ENCODE data around the gene C15orf62. TPM values are rescaled to one million over a fixed set of nuclear protein-coding genes. Genes with fewer than 3 reads are reported as not detected.

The C15orf62 gene
- total and polyA plus RNA-seq, 8 donors: 0.06 to 0.46 (median 0.16) TPM; not detected in 1

GRCh38 chr15:40796512-40796911 lies 26.7 kb downstream of the C15orf62 start:
- 93 to 98% methylated on average over 5 of the region's 5 CpGs for WGBS, 2 donors

GRCh38 chr15:40799523-40799922 lies 29.7 kb downstream of the C15orf62 start:
- 90 to 97% methylated on average over 3 of the region's 3 CpGs for WGBS, 2 donors
- no peaks in the 10 kb centered on the region for H3K36me3 ChIP-seq
- no peaks in the 10 kb centered on the region for H3K9me3 ChIP-seq
- ATAC-seq: no peak
- no peak overlapping the region for H3K4me3 ChIP-seq
- H3K4me1 ChIP-seq: peaks cover 0 to 3% (median under 1%) of the 10 kb centered on the region in 3 donors
- no peak overlapping the region for H3K27ac ChIP-seq
- no peak for FAIRE-seq
- no peak for DNase-seq
- intact Hi-C loops (cut with DNase I): no loop called here
- TF ChIP-seq, protein P1, sequence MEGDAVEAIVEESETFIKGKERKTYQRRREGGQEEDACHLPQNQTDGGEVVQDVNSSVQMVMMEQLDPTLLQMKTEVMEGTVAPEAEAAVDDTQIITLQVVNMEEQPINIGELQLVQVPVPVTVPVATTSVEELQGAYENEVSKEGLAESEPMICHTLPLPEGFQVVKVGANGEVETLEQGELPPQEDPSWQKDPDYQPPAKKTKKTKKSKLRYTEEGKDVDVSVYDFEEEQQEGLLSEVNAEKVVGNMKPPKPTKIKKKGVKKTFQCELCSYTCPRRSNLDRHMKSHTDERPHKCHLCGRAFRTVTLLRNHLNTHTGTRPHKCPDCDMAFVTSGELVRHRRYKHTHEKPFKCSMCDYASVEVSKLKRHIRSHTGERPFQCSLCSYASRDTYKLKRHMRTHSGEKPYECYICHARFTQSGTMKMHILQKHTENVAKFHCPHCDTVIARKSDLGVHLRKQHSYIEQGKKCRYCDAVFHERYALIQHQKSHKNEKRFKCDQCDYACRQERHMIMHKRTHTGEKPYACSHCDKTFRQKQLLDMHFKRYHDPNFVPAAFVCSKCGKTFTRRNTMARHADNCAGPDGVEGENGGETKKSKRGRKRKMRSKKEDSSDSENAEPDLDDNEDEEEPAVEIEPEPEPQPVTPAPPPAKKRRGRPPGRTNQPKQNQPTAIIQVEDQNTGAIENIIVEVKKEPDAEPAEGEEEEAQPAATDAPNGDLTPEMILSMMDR (IDR thresholded peaks at IDR 0.05): no peak
- no peaks in the 10 kb centered on the region for H3K27me3 ChIP-seq

More at GRCh38 chr15:40796512-40796911, 26.7 kb downstream of the C15orf62 start:
- DNase-seq (no peak), FAIRE-seq (no peak), ATAC-seq (no peak)
- Histone ChIP-seq H3K4me1 (peaks cover 4 to 14% (median 14%) of the 10 kb centered on the region in 3 donors), H3K27me3 (no peaks in the 10 kb centered on the region), H3K9me3 (no peaks in the 10 kb centered on the region), H3K4me3 (no peak overlapping the region), H3K36me3 (no peaks in the 10 kb centered on the region), H3K27ac (peak overlapping the region in 1 of 4 donors; percentile 10)
- intact Hi-C loops (cut with DNase I): no loop called here
- TF ChIP-seq, protein P1 (IDR thresholded peaks at IDR 0.05): no peak

DNA sequence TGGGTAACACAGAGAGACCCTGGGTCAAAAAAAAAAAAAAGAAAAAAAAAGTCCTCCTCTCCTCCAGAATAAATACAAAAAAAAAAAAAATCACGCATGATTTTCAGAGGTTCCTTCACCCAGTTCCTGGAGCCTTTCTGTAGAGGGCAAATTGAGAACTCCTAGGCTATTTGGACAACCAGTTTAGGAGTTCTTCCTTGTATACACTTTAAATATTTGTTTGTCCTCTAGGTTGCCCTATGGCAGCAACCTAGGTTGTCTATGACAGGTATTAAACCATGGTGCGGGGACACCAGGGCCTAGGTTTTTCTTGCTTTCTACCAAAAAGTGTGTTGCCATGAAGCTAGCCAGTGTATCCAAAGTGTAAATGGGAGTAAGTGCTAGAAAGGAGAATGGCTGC lies 33.3 kb downstream of the C15orf62 start:
- intact Hi-C loops (cut with DNase I): no loop called here
- ATAC-seq (no peak), DNase-seq (no peak), FAIRE-seq (no peak)
- no peaks in the 10 kb centered on the region for H3K36me3 ChIP-seq
- peaks cover 1 to 9% (median 3%) of the 10 kb centered on the region in 3 donors for H3K4me1 ChIP-seq
- 79 to 83% methylated on average over 2 of the region's 2 CpGs for WGBS, 2 donors
- TF ChIP-seq, protein P1 (IDR thresholded peaks at IDR 0.05): no peak
- no peak overlapping the region for H3K27ac ChIP-seq
- no peaks in the 10 kb centered on the region for H3K9me3 ChIP-seq
- H3K27me3 ChIP-seq: no peaks in the 10 kb centered on the region
- no peak overlapping the region for H3K4me3 ChIP-seq

DNA sequence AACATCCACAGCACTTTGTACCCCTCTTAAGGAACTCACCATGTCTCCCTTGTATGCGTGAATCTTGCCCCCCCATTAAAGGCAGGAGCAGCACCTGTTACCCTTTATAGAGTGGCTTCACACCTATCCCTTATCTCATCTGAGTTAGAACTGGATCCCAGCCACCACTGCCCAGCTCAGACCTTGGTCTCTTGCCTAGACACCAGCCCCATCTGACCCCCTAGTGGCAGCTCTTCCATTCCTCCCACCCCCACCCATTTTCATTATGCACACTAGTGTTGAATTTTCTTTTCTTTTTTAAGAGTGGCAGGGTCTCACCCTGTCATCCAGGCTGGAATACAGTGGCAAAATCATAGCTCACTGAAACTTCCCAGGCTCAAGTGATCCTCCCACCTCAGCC lies 33.9 kb downstream of the C15orf62 start:
- 30 to 45% methylated on average over 1 of the region's 1 CpG for WGBS, 2 donors

GRCh38 chr15:40806672-40807027 lies 36.9 kb downstream of the C15orf62 start:
- ATAC-seq (no peak), FAIRE-seq (no peak), DNase-seq (no peak)
- intact Hi-C loops (cut with DNase I): no loop called here
- no peaks in the 10 kb centered on the region for H3K36me3 ChIP-seq
- peaks cover 3 to 13% (median 7%) of the 10 kb centered on the region in 3 donors for H3K4me1 ChIP-seq
- no peaks in the 10 kb centered on the region for H3K9me3 ChIP-seq
- peak overlapping the region; percentile 82 to 93 (median 89) for H3K27ac ChIP-seq
- no peaks in the 10 kb centered on the region for H3K27me3 ChIP-seq
- WGBS, 2 donors: 0 to 1% methylated on average over 2 of the region's 2 CpGs
- H3K4me3 ChIP-seq: peak overlapping the region; percentile 91 to 96 (median 93)
- TF ChIP-seq, protein P1 (IDR thresholded peaks at IDR 0.05): no peak

More for the DNA sequence above, 33.9 kb downstream of the C15orf62 start:
- TF ChIP-seq, protein P1 (IDR thresholded peaks at IDR 0.05): no peak
- peaks cover 3 to 13% (median 7%) of the 10 kb centered on the region in 3 donors for H3K4me1 ChIP-seq
- intact Hi-C loops (cut with DNase I): no loop called here
- no peak for ATAC-seq
- H3K27ac ChIP-seq: no peak overlapping the region
- DNase-seq: no peak
- H3K36me3 ChIP-seq: no peaks in the 10 kb centered on the region
- no peaks in the 10 kb centered on the region for H3K9me3 ChIP-seq
- no peak overlapping the region for H3K4me3 ChIP-seq
- no peak for FAIRE-seq
- H3K27me3 ChIP-seq: no peaks in the 10 kb centered on the region
